Measurements from ENCODE around the gene SEM1. TPM values are rescaled to one million over a fixed set of nuclear protein-coding genes. Genes with fewer than 3 reads are reported as not detected.
"Not testable (repeated sequence)": the region's sequence is repeated elsewhere in the genome, so short reads cannot be mapped to it uniquely, and the experiment has no call there.

Gene SEM1
- total RNA-seq, 1 donor from 2014 or later = 219 TPM

GRCh38 chr7:96665689-96666088 is 44.0 kb downstream of the SEM1 start:
- no peak for TF ChIP-seq CTCF (conservative IDR thresholded peaks at IDR 0.05; ENCODE audit: low read depth, low read length)
- DNase-seq (ENCODE audit: low read depth) = no peak

GRCh38 chr7:96664793-96665192 is 44.9 kb downstream of the SEM1 start:
- DNase-seq (ENCODE audit: low read depth) = no peak
- TF ChIP-seq CTCF (conservative IDR thresholded peaks at IDR 0.05; ENCODE audit: low read depth, low read length) = no peak
- H3K4me3 ChIP-seq (ENCODE audit: low read depth, low read length) = no peak overlapping the region

More at GRCh38 chr7:96665689-96666088, 44.0 kb downstream of the SEM1 start:
- no peak overlapping the region for H3K4me3 ChIP-seq (ENCODE audit: low read depth, low read length)

DNA sequence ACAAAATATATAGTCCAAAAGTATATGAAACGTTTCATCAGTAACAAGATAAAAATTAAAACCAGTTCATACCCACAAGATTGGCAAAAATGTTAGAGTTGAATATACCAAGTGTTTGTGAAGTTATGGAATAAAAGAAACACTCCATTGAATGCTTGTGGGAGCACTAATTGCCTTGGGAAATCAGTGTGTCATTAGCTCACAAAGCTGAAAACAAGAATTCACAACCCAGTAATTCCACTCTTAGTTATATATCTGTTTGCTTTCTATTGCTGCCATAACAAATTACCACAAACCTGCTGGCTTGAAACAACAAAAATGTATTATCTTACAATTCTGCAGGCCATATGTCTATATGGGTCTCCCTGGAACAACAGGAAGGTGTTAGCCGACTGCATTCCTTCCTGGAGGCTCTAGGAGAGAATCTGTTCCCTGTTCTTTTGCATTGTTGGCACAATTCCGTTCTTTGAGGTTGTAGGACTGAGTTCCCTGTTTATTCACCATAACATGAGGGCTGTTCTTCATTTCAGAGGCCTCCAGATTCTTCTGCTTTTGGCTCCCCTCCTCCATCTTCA is 45.7 kb downstream of the SEM1 start:
- H3K4me3 ChIP-seq (ENCODE audit: low read depth, low read length) = no peak overlapping the region
- DNase-seq (ENCODE audit: low read depth) = no peak
- no peak for TF ChIP-seq CTCF (conservative IDR thresholded peaks at IDR 0.05; ENCODE audit: low read depth, low read length)

GRCh38 chr7:96663457-96663856 is 46.2 kb downstream of the SEM1 start:
- TF ChIP-seq CTCF (conservative IDR thresholded peaks at IDR 0.05; ENCODE audit: low read depth, low read length) = no peak
- H3K4me3 ChIP-seq (ENCODE audit: low read depth, low read length) = no peak overlapping the region
- no peak for DNase-seq (ENCODE audit: low read depth)

GRCh38 chr7:96662151-96662550 is 47.5 kb downstream of the SEM1 start:
- not testable (repeated sequence) for H3K4me3 ChIP-seq (ENCODE audit: low read depth, low read length); DNase-seq (ENCODE audit: low read depth)

DNA sequence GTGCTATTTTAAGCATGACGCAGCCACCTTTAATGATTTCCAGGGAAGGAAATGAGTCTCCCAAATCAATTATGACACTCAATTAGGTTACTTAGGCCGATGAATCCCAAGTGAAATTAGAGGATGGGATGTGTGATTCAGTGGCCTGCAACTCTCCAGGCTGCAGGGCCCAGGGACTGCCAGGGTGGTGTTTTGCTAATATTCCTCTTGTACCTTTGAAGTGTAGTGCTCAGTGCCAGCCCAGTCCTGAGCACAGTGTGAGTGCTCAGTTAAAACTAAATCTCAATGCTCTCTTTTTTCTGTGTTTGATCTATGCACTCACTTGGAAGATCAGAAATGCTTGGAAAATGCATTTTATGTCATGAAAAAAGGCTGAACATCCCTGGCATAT is 51.6 kb downstream of the SEM1 start:
- TF ChIP-seq CTCF (conservative IDR thresholded peaks at IDR 0.05; ENCODE audit: low read depth, low read length) = no peak
- H3K4me3 ChIP-seq (ENCODE audit: low read depth, low read length) = no peak overlapping the region
- no peak for DNase-seq (ENCODE audit: low read depth)

DNA sequence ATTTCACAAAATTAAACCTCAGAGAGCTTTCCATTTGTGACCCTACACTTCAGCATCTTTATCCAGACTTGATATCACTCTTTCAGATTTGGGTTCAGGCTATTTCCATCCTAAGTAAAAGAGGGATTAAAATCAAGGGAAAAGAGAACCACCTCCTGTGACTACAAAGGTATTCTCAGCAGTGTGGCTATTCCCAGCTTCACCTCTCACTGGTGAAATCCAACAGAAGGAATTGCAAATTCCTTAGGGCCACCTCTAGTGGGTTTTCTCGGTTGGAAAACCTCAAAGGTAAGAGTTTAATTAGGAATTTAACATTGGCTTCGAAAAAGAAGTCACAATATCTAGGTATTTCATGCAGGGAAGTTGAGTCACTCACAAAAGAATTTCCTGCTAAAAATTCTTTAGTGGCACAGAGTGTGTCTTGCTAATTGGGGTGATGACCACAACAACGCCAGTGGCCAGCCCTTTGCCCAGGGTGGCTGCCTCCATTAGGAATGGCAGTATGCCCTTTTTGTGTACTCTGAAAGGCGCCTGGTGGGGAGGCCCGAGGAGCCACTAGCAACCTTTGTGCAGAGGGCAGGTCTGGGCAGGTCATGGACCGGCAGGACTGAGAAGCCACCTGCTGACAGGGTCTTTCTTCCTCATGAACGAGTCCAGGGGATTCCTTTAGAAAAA is 52.2 kb downstream of the SEM1 start:
- TF ChIP-seq CTCF (conservative IDR thresholded peaks at IDR 0.05; ENCODE audit: low read depth, low read length) = no peak
- H3K4me3 ChIP-seq (ENCODE audit: low read depth, low read length) = no peak overlapping the region
- peak; percentile 12 for DNase-seq (ENCODE audit: low read depth)

Measured in epithelial cell of proximal tubule (primary cell).